Ovary (tissue), 9 donors: ENCODE results near the gene ZMYM2. TPM values are rescaled to one million over a fixed set of nuclear protein-coding genes. Genes with fewer than 3 reads are reported as not detected.
"Not testable (repeated sequence)": the region's sequence is repeated elsewhere in the genome, so short reads cannot be mapped to it uniquely, and the experiment has no call there.

ENCODE experiments used
- DNase-seq, 5 donors: peaks; one replicate each; pipeline ENCODE4 v3.0.0-alpha.2; 2019 to 2020
- H3K27ac ChIP-seq, 2 donors: fragments of 200-600 bp; one replicate each; pipeline versions ENCODE4 v1.5.1 to v1.8.0; 2019 to 2022
- H3K27me3 ChIP-seq: fragments of 200-600 bp; one replicate; pipeline ENCODE4 v1.8.0; 2022
- H3K36me3 ChIP-seq: fragments of 200-600 bp; sonication (generic); one replicate; pipeline ENCODE4 v1.5.1; 2019
- H3K4me1 ChIP-seq: one replicate; pipeline ENCODE4 v1.8.1; 2013; ENCODE audit warnings: mild to moderate bottlenecking, moderate library complexity; ENCODE audit not compliant: insufficient read depth
- H3K4me3 ChIP-seq: fragments of 200-600 bp; sonication (generic); one replicate; pipeline ENCODE4 v1.5.1; 2017
- H3K9me3 ChIP-seq, 2 donors: fragments of 200-600 bp in 1 of 2; sonication (generic) in 1 of 2; one replicate each; pipeline versions ENCODE4 v1.5.1 to v1.8.1; 2013 to 2019; ENCODE audit warnings: mild to moderate bottlenecking in 1 of 2, moderate library complexity in 1 of 2
- EP300 ChIP-seq: sonication (generic); formaldehyde crosslinking; IDR thresholded peaks from one replicate; pipeline ENCODE4 v1.6.1; 2017; ENCODE audit warnings: antibody characterized with exemption
- POLR2A ChIP-seq: fragments of 450-650 bp; IDR thresholded peaks from one replicate; pipeline ENCODE4 v1.6.1; 2017; ENCODE audit warnings: antibody characterized with exemption, mild to moderate bottlenecking, moderate library complexity
- WGBS, 3 donors: extraction: QIAGEN DNeasy Blood & Tissue Kit in 1 of 3; methylation state at CpG; one replicate each; pipeline versions ENCODE4 v1.1.5 to v1.1.7; 2013 to 2017; 5-methylcytosine and 5-hydroxymethylcytosine counted together
- intact Hi-C, 4 donors: fragments of 100-400 bp; cut with DNase I; formaldehyde crosslinking; loops; one replicate each; pipeline versions ENCODE4 v1.11.0 to v1.15.1; 2022 to 2023
- polyA plus RNA-seq, 2 donors: library from polyadenylated mRNA; stranded (reverse); fragments of 200-250 nt in 1 of 2; fragments of 350-450 nt in 1 of 2; fragmentation: Illumina TruSeq in 1 of 2; extraction: RNeasy Lipid Tissue Mini Kit (QIAGEN cat#74804) in 1 of 2; gene quantifications; one replicate each; pipeline ENCODE4 v1.2.3, GENCODE V29; 2013 to 2014
- total RNA-seq, 7 donors: library from RNA; depleted of rRNA in 2 of 7; stranded (reverse); fragments of >200 nt in 2 of 7; fragmentation: NEBNext Ultra II Directional in 3 of 7; extraction: Animal tissue kit (Norgen Biotek cat#: 25700) in 3 of 7; gene quantifications; one replicate each; pipeline versions ENCODE4 v1.1.0 to v1.2.4, GENCODE V29; 2016 to 2023
- TF ChIP-seq, protein P1 (sequence below), 3 donors: fragments of 450-650 bp in 2 of 3; fragments of 200-600 bp in 1 of 3; IDR thresholded peaks; one replicate each; pipeline versions ENCODE4 v1.5.1 to v1.8.0; 2016 to 2022; ENCODE audit warnings: antibody characterized with exemption in 3 of 3, mild to moderate bottlenecking in 1 of 3
- donor health status: DM: no; HTN: no; CAD: no; lungs with moderate emphysema.
- donor health status: DM: no; HTN: no; CAD: no.
- donor health status: Bipolar disorder and iron deficiency.
- donor health status: DM: yes; HTN: yes; CAD: no.
- donor health status: DM: no; HTN: no; CAD: no.
- donor health status: DM: yes; HTN: yes; CAD: no.

ZMYM2 gene
- total and polyA plus RNA-seq, 9 donors = 17.2 to 97.6 (median 69.6) TPM

DNA sequence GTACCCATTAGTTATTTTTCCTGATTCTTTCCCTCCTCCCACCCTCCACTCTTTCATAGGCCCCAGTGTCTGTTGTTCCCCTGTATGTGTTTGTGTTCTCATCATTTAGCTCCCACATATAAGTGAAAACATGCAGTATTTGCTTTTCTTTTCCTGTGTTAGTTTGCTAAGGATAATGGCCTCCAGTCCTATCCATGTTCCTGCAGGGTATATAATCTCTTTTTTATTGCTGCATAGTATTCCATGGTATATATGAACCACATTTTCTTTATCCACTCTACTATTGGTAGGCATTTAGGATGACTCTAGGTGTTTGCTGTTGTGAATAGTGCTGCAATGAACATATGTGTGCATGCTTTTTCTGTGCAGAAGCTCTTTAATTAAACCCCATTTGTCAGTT is 79.4 kb downstream of the ZMYM2 start:
- no peaks in the 10 kb centered on the region for H3K36me3 ChIP-seq
- H3K9me3 ChIP-seq = no peaks in the 10 kb centered on the region
- TF ChIP-seq, protein P1, sequence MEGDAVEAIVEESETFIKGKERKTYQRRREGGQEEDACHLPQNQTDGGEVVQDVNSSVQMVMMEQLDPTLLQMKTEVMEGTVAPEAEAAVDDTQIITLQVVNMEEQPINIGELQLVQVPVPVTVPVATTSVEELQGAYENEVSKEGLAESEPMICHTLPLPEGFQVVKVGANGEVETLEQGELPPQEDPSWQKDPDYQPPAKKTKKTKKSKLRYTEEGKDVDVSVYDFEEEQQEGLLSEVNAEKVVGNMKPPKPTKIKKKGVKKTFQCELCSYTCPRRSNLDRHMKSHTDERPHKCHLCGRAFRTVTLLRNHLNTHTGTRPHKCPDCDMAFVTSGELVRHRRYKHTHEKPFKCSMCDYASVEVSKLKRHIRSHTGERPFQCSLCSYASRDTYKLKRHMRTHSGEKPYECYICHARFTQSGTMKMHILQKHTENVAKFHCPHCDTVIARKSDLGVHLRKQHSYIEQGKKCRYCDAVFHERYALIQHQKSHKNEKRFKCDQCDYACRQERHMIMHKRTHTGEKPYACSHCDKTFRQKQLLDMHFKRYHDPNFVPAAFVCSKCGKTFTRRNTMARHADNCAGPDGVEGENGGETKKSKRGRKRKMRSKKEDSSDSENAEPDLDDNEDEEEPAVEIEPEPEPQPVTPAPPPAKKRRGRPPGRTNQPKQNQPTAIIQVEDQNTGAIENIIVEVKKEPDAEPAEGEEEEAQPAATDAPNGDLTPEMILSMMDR (IDR thresholded peaks at IDR 0.05) = no peak
- TF ChIP-seq EP300 (no peak), POLR2A (no peak)
- H3K27me3 ChIP-seq = no peaks in the 10 kb centered on the region
- intact Hi-C loops = no loop called here
- H3K4me3 ChIP-seq = no peak overlapping the region
- H3K4me1 ChIP-seq = no peaks in the 10 kb centered on the region
- no peak overlapping the region for H3K27ac ChIP-seq
- DNase-seq = no peak

DNA sequence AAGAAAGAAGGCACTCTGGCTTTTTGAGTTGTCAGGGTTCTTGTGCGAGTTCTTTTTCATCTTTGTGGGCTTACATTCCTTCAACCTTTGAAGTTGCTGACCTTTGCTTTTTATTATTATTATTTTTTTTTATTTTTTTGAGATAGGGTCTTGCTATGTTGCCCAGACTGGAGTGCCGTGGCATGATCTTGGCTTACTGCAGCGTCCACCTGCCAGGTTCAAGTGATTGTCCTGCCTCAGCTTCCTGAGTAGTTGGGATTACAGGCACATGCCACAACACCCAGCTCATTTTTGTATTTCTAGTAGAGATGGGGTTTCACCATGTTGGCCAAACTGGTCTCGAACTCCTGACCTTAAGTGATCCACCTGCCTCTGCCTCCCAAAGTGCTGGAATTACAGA is 84.1 kb downstream of the ZMYM2 start:
- H3K27me3 ChIP-seq, H3K27ac ChIP-seq, H3K9me3 ChIP-seq, H3K4me3 ChIP-seq, H3K36me3 ChIP-seq, H3K4me1 ChIP-seq, intact Hi-C loops, DNase-seq: not testable (repeated sequence)
- 93 to 100% (median 97%) methylated on average over 4 of the region's 4 CpGs for WGBS, 3 donors

DNA sequence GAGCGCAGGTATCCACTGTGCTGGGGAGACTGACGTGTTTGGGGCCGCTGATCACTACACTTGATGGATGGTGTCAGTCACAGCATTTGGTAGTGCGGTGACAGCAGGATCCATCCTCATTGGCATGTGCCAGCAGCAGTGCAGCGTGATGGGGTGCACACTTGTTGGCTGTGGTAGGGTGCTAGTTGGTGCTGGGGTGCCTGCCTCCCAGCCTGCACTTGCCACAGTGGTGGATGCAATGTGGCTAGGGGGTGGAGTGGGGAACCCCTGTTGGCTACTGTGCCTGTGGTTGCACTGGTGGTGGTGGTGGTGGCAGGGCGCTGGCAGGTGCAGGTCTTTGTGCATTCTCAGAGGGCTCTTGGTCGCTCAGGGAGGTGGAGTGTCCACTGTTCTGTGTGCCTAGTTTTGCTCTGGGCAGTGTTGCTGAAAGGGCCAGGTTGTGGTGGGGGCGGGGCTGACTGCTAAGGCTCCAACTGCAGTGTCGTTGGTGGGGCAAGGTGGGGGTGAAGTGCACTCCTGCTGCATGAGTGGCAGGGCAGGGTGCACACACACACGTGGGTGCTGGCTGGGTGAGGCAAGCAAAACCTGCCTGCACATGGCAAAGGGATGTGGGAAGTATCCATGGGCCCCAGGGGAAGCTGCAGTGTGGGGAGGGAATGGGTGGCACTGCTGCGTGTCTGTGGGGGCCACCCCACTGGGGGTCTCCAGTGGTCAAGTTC is 84.8 kb downstream of the ZMYM2 start:
- no peak overlapping the region for H3K4me3 ChIP-seq
- H3K27ac ChIP-seq = no peak overlapping the region
- H3K27me3 ChIP-seq = no peaks in the 10 kb centered on the region
- no peaks in the 10 kb centered on the region for H3K36me3 ChIP-seq
- intact Hi-C loops = no loop called here
- H3K4me1 ChIP-seq = no peaks in the 10 kb centered on the region
- no peaks in the 10 kb centered on the region for H3K9me3 ChIP-seq
- DNase-seq = no peak
- TF ChIP-seq, protein P1 (IDR thresholded peaks at IDR 0.05) = no peak
- no peak for TF ChIP-seq EP300
- TF ChIP-seq POLR2A = no peak
- 85 to 91% (median 90%) methylated on average over 10 to 11 of the region's 11 CpGs for WGBS, 3 donors

DNA sequence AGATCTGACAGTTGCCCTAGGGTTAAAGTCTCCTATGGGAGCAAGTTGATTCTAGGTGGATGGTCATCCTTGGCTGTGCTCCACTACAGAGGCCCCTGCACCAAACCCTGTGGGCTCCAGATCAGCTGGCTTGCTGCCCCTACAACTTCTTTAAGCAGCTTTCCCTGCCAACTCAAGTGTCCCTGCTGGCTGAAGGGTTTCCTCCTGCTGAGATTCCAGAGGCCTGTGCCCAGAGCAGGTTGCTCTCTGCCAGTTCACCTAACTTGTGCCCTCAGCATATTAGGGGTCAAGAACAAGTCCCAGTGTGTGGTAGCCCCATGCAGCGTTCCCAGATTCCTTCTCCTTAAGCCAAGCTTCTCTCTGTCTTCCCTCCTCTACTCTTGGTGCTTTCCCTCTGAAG is 85.6 kb downstream of the ZMYM2 start:
- DNase-seq = no peak
- Histone ChIP-seq H3K27ac (no peak overlapping the region), H3K27me3 (no peaks in the 10 kb centered on the region), H3K36me3 (no peaks in the 10 kb centered on the region), H3K9me3 (no peaks in the 10 kb centered on the region), H3K4me1 (no peaks in the 10 kb centered on the region), H3K4me3 (no peak overlapping the region)
- WGBS, 3 donors = 88 to 96% (median 93%) methylated on average over 1 of the region's 1 CpG
- TF ChIP-seq EP300 (no peak), POLR2A (no peak)
- TF ChIP-seq, protein P1 (IDR thresholded peaks at IDR 0.05) = no peak
- intact Hi-C loops = no loop called here

DNA sequence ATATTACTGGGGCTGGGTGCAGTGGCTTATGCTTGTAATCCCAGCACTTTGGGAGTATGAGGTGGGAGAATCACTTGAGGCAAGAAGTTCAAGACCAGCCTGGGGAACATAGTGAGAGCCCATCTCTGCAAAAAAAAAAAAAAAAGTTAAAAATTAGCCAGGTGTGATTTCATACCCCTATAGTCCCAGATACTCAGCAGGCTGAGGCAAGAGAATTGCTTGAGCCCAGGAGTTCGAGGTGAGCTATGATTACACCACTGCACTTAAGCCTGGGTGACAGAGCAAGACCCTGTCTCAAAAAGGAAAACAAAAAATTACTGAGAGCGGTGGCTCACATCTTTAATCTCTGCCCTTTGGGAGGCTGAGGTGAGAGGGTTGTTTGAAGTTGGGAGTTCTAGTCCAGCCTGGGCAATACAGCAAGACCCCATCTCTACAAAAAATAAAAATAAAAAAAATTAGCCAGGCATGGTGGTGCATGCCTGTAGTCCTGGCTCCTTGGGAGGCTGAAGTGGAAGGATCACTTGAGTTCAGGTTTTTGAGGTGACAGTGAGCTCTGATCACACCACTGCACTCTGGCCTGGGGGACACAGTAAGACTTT is 87.5 kb downstream of the ZMYM2 start:
- Histone ChIP-seq H3K9me3 (no peaks in the 10 kb centered on the region), H3K36me3 (no peaks in the 10 kb centered on the region), H3K27me3 (no peaks in the 10 kb centered on the region), H3K4me3 (no peak overlapping the region), H3K4me1 (no peaks in the 10 kb centered on the region), H3K27ac (no peak overlapping the region)
- WGBS, 3 donors = 93 to 100% (median 94%) methylated on average over 2 of the region's 2 CpGs
- intact Hi-C loops = no loop called here
- DNase-seq = no peak
- TF ChIP-seq POLR2A = no peak
- TF ChIP-seq EP300 = no peak
- TF ChIP-seq, protein P1 (IDR thresholded peaks at IDR 0.05) = no peak
